GM21576 (cell line): ENCODE measurements around the gene PDZD8.

Experiments used
- ATAC-seq: cut with Tn5 transposase; IDR thresholded peaks from one replicate; pipeline ENCODE4 v1.9.1; 2021; ENCODE audit warnings: mild to moderate bottlenecking, moderate library complexity; ENCODE audit not compliant: unreplicated experiment

The PDZD8 gene, protein sequence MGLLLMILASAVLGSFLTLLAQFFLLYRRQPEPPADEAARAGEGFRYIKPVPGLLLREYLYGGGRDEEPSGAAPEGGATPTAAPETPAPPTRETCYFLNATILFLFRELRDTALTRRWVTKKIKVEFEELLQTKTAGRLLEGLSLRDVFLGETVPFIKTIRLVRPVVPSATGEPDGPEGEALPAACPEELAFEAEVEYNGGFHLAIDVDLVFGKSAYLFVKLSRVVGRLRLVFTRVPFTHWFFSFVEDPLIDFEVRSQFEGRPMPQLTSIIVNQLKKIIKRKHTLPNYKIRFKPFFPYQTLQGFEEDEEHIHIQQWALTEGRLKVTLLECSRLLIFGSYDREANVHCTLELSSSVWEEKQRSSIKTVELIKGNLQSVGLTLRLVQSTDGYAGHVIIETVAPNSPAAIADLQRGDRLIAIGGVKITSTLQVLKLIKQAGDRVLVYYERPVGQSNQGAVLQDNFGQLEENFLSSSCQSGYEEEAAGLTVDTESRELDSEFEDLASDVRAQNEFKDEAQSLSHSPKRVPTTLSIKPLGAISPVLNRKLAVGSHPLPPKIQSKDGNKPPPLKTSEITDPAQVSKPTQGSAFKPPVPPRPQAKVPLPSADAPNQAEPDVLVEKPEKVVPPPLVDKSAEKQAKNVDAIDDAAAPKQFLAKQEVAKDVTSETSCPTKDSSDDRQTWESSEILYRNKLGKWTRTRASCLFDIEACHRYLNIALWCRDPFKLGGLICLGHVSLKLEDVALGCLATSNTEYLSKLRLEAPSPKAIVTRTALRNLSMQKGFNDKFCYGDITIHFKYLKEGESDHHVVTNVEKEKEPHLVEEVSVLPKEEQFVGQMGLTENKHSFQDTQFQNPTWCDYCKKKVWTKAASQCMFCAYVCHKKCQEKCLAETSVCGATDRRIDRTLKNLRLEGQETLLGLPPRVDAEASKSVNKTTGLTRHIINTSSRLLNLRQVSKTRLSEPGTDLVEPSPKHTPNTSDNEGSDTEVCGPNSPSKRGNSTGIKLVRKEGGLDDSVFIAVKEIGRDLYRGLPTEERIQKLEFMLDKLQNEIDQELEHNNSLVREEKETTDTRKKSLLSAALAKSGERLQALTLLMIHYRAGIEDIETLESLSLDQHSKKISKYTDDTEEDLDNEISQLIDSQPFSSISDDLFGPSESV

GRCh38 chr10:117375360-117376178 lies at the start of gene PDZD8:
Gene PDZD8, minus strand, starts transcription at chr10:117375440. Its CDS starts 213 bp downstream, at chr10:117375227.
- ATAC-seq, result peak; percentile 80

- no peak for ATAC-seq
These were observed 48.9 kb upstream of the PDZD8 start for GRCh38 chr10:117424171-117424570.

GRCh38 chr10:117421985-117422384 lies 46.7 kb upstream of the PDZD8 start:
- no peak for ATAC-seq

GRCh38 chr10:117420768-117421167 lies 45.5 kb upstream of the PDZD8 start:
- no peak for ATAC-seq

GRCh38 chr10:117419921-117420320 lies 44.7 kb upstream of the PDZD8 start:
- no peak for ATAC-seq

DNA sequence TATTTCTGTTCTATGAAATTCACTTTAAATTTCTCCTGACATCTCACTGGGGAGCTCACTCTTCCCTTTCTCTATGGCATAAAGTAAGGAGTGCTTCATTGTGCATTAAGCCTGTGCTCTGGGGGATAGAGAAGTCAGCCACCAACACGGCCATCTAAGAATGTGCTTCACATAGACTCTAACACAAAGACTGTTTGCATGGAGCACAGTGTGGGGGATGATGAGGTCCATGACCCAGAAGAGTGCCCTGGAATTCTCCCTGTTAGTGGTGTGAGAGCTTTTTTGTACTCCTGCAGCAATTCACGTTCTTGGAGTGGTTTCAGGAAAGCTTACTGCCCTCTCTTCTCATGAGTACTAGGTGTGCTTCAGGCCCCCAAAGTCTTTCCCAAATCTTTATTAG lies 43.9 kb upstream of the PDZD8 start:
- ATAC-seq, result no peak

DNA sequence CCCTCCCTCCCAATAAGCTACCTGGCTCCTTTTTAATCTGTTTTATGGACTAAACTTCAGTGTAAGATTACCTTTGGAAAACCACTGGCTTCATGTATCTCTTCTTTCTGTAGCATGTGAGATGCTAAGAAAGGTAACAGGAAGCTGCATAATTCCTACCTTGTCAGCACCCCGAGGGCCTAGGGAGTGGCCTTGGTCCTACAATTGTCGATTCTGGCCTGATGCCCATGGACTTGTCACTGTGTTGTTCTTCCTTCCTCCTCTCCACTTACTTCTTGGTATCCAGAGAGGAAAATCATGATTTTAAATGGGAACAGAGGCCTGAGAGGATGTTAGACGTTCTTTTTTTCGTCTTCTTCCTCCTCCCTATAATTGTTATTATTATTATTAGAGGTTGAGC lies 42.9 kb upstream of the PDZD8 start:
- no peak for ATAC-seq

GRCh38 chr10:117417196-117417595 lies 42.0 kb upstream of the PDZD8 start:
- no peak for ATAC-seq

- ATAC-seq, result no peak
These were observed 38.8 kb upstream of the PDZD8 start for GRCh38 chr10:117413928-117414618.

DNA sequence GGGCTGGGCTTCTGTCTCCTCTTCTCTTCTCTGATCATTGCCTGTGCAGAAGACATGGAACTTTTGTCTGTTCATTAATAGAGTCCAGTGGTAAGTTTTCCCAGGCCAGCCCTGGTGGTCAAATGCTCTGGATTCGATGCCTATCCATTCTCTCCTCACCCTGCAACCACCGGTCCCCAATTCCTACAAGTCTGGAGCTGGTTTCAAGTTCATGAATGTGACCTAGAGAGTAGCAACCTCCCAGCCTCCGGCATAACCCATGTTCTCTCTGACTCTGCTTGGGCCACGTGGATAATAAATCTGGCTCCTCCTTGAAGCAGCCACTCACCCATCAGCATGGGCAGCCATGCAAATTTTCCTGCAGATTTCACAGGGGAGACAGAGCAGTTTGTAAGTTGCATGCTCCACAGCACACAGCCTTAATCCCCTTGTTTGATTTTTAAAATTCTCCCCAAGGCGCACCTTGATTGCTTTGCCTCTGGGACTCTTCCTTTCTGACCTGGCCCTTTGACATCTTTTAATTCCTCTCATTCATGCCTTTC lies 37.3 kb upstream of the PDZD8 start:
- no peak for ATAC-seq

DNA sequence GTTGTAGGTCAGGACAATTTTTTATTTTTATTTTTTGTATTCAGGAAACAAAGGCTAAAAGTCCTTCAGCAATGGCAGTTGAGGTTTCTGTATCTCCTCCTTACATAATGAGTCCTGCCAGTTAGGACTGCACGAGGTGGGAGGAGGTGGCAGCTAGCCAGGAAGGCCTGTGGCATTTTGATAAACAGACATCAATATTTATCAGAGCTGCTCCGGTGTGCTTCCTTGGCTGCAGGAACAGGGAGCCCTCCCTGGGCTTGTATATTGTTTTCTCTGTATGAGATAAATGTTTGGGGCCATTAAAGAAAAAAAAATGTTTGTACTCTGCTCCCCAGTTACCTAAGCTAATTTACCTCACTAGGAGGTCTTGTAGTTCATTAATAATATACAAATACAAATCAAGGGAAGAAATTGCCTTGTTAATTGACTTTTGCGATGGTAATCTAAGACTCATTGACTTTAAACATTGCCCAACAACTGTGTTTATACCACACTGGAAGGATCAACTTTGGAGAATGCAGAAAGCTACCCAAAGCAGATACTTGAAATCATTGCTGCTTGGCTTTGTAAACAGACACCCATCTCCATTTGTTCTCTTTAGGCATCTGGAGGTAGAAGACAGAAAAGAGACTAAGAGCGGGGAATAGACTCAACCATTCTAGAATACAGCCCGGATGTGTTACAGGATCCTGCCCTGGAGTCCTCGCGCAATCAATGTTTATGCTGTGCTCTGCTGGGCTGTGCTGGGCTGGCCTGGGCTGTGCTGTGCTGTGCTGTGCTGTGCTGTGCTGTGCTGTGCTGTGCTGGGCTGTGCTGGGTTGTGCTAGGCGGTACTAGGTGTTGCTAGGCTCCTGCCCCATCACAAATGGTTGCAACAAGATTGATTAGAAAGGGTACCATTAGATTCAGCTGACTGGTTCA lies 36.5 kb upstream of the PDZD8 start:
- ATAC-seq, result no peak

DNA sequence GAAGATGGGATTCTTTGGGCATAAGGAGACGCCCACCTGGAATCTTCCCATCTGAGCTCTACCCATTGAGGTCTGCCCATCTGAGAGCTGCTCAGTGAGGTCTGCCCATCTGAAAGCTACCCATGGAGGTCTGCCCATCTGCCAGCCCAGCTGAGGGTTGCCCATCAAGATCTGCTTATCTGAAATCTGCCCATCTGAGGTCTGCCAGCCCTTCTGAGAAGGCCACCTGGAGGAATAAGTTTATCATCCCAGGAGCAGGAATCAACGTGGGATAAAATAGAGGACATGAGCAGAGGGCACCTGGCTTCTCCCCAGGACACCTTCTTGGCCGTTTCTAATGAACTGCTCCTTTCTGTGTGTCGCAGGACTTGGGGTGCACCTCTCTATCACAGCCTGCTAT lies 35.3 kb upstream of the PDZD8 start:
- no peak for ATAC-seq

DNA sequence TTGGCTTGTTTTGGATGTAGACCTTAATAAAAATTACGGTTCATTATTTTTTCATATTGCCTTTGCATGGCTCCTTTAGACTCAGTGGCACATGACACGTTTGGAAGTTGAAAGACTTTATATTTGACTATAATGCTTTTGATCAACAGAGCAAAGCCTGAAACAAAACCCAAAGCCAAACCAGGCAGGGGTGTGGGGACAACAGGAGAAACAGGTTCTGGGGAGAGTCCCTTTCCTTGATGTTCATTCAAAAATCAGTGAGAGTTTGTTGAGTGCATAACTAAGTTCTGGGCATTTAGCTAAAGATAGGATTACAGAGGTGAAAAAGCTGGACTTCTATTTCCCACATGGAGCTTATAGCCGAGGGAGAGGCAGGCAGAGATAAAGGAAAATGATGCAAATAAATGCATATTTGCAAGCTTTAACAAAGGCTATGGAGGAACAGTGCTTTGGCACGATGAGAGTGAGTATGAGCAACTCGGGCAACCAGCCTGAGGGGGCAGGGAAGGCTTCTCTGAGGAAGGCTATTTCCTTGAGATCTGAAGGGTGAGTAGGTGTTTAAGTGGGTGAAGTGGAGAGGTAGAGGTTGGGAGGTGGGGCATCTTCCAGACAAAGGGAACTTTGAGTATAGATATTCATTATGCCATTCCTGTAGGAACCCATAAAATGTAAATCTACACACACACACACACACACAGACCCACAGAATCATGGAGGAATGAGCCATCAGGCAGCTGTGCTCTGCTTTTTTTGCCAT lies 34.5 kb upstream of the PDZD8 start:
- no peak for ATAC-seq

GRCh38 chr10:117408436-117409384 lies 33.5 kb upstream of the PDZD8 start:
- no peak for ATAC-seq

DNA sequence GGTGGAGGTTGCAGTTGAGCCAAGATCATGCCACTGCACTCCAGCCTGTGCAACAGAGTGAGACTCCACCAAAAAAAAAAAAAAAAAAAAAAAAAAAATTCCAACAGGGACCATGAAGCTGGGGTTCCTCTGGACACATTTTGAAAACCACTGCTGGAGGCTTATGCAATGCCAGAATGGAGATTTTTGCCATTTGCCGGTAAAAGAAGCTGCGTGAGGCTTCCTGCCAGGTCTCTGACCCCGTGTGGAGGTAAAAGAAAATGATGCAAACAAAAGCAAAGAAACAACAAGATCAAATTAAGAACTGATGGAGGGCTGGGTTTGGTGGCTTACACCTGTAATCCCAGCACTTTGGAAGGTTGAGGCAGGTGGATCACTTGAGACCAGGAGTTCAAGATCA lies 30.5 kb upstream of the PDZD8 start:
- ATAC-seq, result no peak

DNA sequence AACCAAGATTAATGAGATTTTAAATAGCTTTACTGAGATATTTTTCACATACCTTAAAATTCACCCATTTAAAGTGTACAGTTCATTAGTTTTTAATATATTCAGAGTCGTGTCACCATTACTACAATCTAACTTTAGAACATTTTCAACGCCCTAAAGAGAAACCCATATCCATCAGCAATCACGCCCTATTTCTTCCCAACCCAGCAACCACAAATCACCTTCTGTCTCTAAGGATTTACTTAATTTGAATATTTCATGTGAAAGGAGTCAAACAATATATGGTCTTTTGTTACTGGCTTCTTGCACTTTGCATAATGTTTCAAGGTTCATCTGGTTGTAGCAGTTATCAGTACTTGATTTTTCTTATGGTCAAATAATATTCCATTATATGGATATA lies 25.1 kb upstream of the PDZD8 start:
- no peak for ATAC-seq
